ENCODE measurements around the gene PCCA.

The PCCA gene

GRCh38 chr13:100465558-100465957, 376.7 kb downstream of the PCCA start:
- H3K4me3 ChIP-seq, result no peak overlapping the region
- no peak for TF ChIP-seq CTCF (IDR thresholded peaks at IDR 0.05)

GRCh38 chr13:100470866-100471505, 382.1 kb downstream of the PCCA start:
- Histone ChIP-seq H3K4me3 (no peak overlapping the region), H3K27ac (no peak overlapping the region)
- TF ChIP-seq CTCF (IDR thresholded peaks at IDR 0.05), result no peak
- no peak for DNase-seq (ENCODE audit: low spot score)

More at GRCh38 chr13:100465558-100465957, 376.7 kb downstream of the PCCA start:
- no peak for DNase-seq (ENCODE audit: low spot score)
- no peak overlapping the region for H3K27ac ChIP-seq

GRCh38 chr13:100473087-100473486, 384.2 kb downstream of the PCCA start:
- no peak for DNase-seq (ENCODE audit: low spot score)
- no peak overlapping the region for H3K27ac ChIP-seq
- H3K4me3 ChIP-seq, result no peak overlapping the region
- no peak for TF ChIP-seq CTCF (IDR thresholded peaks at IDR 0.05)

GRCh38 chr13:100473501-100474044, 384.7 kb downstream of the PCCA start:
- no peak overlapping the region for H3K27ac ChIP-seq
- TF ChIP-seq CTCF (IDR thresholded peaks at IDR 0.05), result no peak
- no peak for DNase-seq (ENCODE audit: low spot score)
- H3K4me3 ChIP-seq, result no peak overlapping the region

- TF ChIP-seq CTCF (IDR thresholded peaks at IDR 0.05), result no peak
- no peak for DNase-seq (ENCODE audit: low spot score)
- Histone ChIP-seq H3K27ac (no peak overlapping the region), H3K4me3 (no peak overlapping the region)
Observed at GRCh38 chr13:100476963-100477362, 388.1 kb downstream of the PCCA start.

GRCh38 chr13:100478107-100478809, 389.4 kb downstream of the PCCA start:
- TF ChIP-seq CTCF (IDR thresholded peaks at IDR 0.05), result no peak
- Histone ChIP-seq H3K4me3 (no peak overlapping the region), H3K27ac (no peak overlapping the region)
- DNase-seq (ENCODE audit: low spot score), result no peak

GRCh38 chr13:100480676-100481075, 391.8 kb downstream of the PCCA start:
- TF ChIP-seq CTCF (IDR thresholded peaks at IDR 0.05), result no peak
- H3K4me3 ChIP-seq, result no peak overlapping the region
- DNase-seq (ENCODE audit: low spot score), result no peak
- no peak overlapping the region for H3K27ac ChIP-seq

Data from coronary artery (tissue), 2 donors.